ENCODE results near the gene FCF1. TPM values are rescaled to one million over a fixed set of nuclear protein-coding genes. Genes with fewer than 3 reads are reported as not detected.
"Not testable (repeated sequence)": the region's sequence is repeated elsewhere in the genome, so short reads cannot be mapped to it uniquely, and the experiment has no call there.

Gene FCF1
- total RNA-seq, 2 donors from 2014 or later, result 40.3 to 42.2 TPM

DNA sequence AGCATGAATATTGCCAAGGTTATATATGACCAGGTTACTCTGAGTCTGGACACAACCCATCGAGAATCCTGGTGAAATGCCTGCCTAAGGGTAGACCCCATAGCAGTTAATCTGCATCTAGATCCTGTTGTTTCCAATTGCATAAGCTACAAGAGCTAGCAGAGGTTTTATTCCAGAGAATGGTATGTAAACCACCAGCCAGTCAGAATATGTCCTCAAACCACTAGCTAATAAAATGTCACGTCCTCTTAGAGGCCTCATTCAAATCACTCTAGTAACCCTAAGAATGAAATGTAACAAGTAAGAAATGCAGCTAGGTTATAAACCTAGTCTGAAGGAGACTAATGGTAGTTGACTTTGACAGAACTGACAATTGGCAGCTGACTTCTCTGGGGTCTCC, 41.2 kb downstream of the FCF1 start:
- no peak for DNase-seq

DNA sequence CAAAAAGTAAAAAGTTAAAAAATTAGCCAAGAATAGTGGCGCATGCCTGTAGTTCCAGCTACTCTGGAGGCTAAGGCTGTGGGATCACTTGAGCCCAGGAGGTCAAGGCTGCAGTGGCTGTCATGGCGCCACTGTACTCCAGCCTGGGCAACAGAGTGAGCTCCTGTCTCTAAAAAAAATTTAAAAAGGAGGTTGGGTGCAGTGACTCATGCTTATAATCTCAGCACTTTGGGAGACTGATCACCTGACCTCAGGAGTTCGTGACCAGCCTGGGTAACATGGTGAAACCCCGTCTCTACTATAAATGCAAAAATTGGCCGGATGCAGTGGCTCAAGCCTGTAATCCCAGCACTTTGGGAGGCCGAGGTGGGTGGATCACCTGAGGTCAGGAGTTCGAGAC, 42.0 kb downstream of the FCF1 start:
- Histone ChIP-seq H3K9ac (ENCODE audit: low read depth in 2 of 2, low read length in 2 of 2) (no peak overlapping the region), H3K27ac (no peak overlapping the region), H3K9me3 (no peaks in the 10 kb centered on the region), H3K4me1 (no peaks in the 10 kb centered on the region), H3K36me3 (no peaks in the 10 kb centered on the region), H3K4me3 (no peak overlapping the region), H3K27me3 (no peaks in the 10 kb centered on the region)
- DNase-seq, result no peak
- intact Hi-C loops (cut with DNase I), result no loop called here
- TF ChIP-seq, protein P1, sequence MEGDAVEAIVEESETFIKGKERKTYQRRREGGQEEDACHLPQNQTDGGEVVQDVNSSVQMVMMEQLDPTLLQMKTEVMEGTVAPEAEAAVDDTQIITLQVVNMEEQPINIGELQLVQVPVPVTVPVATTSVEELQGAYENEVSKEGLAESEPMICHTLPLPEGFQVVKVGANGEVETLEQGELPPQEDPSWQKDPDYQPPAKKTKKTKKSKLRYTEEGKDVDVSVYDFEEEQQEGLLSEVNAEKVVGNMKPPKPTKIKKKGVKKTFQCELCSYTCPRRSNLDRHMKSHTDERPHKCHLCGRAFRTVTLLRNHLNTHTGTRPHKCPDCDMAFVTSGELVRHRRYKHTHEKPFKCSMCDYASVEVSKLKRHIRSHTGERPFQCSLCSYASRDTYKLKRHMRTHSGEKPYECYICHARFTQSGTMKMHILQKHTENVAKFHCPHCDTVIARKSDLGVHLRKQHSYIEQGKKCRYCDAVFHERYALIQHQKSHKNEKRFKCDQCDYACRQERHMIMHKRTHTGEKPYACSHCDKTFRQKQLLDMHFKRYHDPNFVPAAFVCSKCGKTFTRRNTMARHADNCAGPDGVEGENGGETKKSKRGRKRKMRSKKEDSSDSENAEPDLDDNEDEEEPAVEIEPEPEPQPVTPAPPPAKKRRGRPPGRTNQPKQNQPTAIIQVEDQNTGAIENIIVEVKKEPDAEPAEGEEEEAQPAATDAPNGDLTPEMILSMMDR (IDR thresholded peaks at IDR 0.05), result no peak

More for the DNA sequence above, 41.2 kb downstream of the FCF1 start:
- TF ChIP-seq, protein P1 (IDR thresholded peaks at IDR 0.05), result no peak
- H3K27ac ChIP-seq, result no peak overlapping the region
- no peaks in the 10 kb centered on the region for H3K4me1 ChIP-seq
- no peak overlapping the region for H3K9ac ChIP-seq (ENCODE audit: low read depth in 2 of 2, low read length in 2 of 2)
- no peaks in the 10 kb centered on the region for H3K9me3 ChIP-seq
- H3K36me3 ChIP-seq, result no peaks in the 10 kb centered on the region
- intact Hi-C loops (cut with DNase I), result no loop called here
- H3K27me3 ChIP-seq, result no peaks in the 10 kb centered on the region
- H3K4me3 ChIP-seq, result no peak overlapping the region

DNA sequence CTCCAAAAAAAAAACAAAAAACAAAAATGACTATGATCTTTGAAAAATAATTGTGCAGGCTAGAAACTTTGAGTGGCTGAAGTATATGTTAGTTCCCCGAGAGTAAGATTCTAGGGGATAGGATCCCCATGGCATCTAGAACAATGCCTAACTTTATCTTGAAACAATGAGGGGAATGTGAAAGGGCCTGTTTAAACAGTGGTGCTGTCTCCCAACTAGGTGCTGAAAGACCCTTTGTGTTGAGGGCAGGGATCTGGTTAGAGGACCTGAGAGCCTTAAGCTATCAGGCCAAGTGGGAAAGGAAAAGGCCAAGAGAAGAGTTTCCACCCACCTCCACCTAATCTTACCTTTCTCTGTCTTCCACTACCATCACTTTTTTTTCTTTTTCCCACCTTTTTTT, 43.4 kb downstream of the FCF1 start:
- TF ChIP-seq, protein P1 (IDR thresholded peaks at IDR 0.05), result no peak
- DNase-seq, result no peak
- Histone ChIP-seq H3K4me1 (no peaks in the 10 kb centered on the region), H3K36me3 (no peaks in the 10 kb centered on the region), H3K27me3 (no peaks in the 10 kb centered on the region), H3K27ac (no peak overlapping the region), H3K9me3 (no peaks in the 10 kb centered on the region), H3K4me3 (no peak overlapping the region), H3K9ac (ENCODE audit: low read depth in 2 of 2, low read length in 2 of 2) (no peak overlapping the region)
- intact Hi-C loops (cut with DNase I), result no loop called here

DNA sequence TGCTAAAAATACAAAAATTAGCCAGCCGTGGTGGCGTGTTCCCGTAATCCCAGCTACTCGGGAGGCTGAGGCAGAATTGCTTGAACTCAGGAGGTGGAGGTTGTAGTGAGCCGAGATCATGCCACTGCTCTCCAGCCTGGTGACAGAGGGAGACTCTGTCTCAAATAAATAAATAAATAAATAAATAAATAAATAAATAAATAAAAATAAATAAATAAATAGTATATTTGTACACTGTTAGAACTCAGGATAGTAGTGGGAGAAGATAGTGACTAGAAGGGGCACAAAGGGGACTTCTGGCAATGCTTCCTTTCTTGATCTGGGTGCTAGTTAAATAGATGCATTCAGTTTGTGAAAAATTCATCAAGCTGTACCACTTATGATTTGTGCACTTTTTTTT, 45.6 kb downstream of the FCF1 start:
- H3K36me3 ChIP-seq; intact Hi-C loops (cut with DNase I); H3K4me3 ChIP-seq; H3K9ac ChIP-seq (ENCODE audit: low read depth in 2 of 2, low read length in 2 of 2); DNase-seq; H3K9me3 ChIP-seq; H3K27me3 ChIP-seq; H3K27ac ChIP-seq; H3K4me1 ChIP-seq: not testable (repeated sequence)

DNA sequence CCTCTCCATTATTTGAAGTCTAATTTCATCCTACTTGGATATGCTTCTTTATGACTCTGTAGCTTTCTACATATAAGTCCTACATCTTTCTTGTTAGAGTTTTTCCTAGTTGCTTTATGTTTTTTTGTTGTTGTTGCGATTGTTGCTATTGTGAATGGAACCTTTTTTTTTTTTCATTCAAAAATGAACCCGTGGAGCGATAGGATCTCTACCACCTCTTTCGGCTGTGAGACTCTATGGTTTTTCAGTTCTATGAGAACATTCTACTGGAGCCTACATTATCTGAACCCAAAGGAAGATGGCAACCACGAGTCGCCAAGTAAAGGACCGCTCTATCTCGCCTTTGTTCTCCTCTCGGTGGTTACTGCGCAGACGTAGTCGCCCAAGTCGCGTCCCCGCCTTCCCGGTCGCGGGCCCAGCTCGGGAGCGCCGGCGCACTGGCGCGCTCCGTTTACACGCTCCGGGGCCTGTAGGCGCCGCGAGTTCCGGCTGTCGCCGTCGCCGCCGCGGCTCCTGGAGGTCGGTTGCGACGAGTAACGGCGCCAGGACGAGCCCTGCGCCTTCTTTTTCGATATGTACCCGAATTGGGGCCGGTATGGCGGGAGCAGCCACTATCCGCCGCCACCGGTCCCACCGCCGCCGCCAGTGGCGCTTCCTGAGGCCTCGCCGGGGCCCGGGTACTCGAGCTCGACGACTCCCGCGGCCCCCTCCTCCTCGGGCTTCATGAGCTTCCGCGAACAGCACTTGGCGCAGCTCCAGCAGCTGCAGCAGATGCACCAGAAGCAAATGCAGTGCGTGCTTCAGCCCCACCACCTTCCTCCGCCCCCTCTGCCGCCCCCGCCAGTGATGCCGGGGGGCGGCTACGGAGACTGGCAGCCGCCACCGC, 50.2 kb downstream of the FCF1 start, which contains the start of gene YLPM1:
Gene YLPM1, plus strand, starts transcription at position 400 of the 886 bp plus-strand sequence. Its CDS starts 174 bp downstream, at position 574.
- intact Hi-C loops (cut with DNase I), result no loop called here
- no peaks in the 10 kb centered on the region for H3K9me3 ChIP-seq
- H3K27ac ChIP-seq, result peak within 1 kb of the TSS; percentile 85
- H3K36me3 ChIP-seq, result no peaks in the 10 kb centered on the region
- peak within 1 kb of the TSS; percentile 90 for H3K4me3 ChIP-seq
- TF ChIP-seq, protein P1 (IDR thresholded peaks at IDR 0.05), result peak; percentile 46
- H3K4me1 ChIP-seq, result peaks cover 8% of the 10 kb centered on the region
- no peaks in the 10 kb centered on the region for H3K27me3 ChIP-seq
- H3K9ac ChIP-seq (ENCODE audit: low read depth in 2 of 2, low read length in 2 of 2), result peak within 1 kb of the TSS; percentile 89 to 96
- DNase-seq, result peak; percentile 92
